Placental epithelial cell (primary cell): ENCODE results near the gene VPS13A. TPM values are rescaled to one million over a fixed set of nuclear protein-coding genes. Genes with fewer than 3 reads are reported as not detected.

ENCODE experiments used
- total RNA-seq: library from RNA; depleted of rRNA; stranded (reverse); fragments of >200 nt; gene quantifications from 2 replicates; pipeline ENCODE4 v1.2.3, GENCODE V29; 2012

The VPS13A gene
- total RNA-seq = 17.5 and 18.5 TPM in 2 replicates

GRCh38 chr9:77177143-77177893 lies at the start of gene VPS13A:
TSS of gene VPS13A (plus strand) at chr9:77177534. CDS start at chr9:77177705, 171 bp downstream.

Other genes with a start within 250 kb of the VPS13A start
- not detected in 2 replicates for gene FOXB2, start 157.9 kb upstream of the VPS13A start, total RNA-seq